ENCODE measurements around the gene KATNAL2.

Gene KATNAL2

GRCh38 chr18:46917108-46917802 lies at the start of gene KATNAL2, which contains the start of gene PIAS2:
KATNAL2 (plus strand) TSS chr18:46917602; CDS start chr18:46946873, 29,271 bp downstream.
PIAS2 (minus strand) TSS chr18:46917507; CDS start chr18:46917345, 162 bp downstream.
- peak; percentile 36 to 37 for DNase-seq (ENCODE audit: low read depth in 2 of 2)

GRCh38 chr18:46868169-46868921 lies 49.1 kb upstream of the KATNAL2 start:
- no peak for DNase-seq (ENCODE audit: low read depth in 2 of 2)

DNA sequence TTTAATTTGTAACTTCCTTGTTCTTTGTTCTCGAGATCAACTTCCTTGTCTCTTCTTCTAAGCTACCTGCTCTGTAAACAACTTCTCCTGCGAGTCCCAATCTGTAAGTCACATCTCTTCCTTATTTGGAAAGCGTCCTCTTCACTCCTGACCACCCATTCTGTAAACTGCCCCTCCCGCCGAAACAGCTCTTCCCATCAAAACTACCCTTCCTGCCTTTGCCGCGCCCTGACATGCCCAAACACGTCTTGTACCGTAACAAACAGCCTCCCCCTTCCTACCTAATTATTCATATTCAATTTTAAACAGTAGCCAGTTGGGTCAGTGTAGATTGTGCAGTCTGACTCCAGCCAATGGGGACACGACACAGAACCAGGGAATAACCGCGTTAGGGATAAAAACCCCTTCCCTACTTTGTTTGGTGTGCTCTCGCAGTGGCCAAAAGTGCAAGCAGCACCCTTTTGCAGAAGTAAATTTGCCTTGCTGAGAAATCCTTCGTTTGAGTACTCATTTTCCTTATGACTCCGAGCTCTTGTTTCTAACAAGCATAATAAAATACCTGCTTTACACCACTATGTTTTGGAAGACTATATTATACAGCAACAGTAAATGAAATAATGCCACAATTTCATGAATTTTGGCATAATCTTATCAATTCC lies 39.9 kb upstream of the KATNAL2 start:
- DNase-seq (ENCODE audit: low read depth in 2 of 2), result no peak

GRCh38 chr18:46883180-46883579 lies 34.2 kb upstream of the KATNAL2 start:
- DNase-seq (ENCODE audit: low read depth in 2 of 2), result no peak

- DNase-seq (ENCODE audit: low read depth in 2 of 2), result no peak
Observed at GRCh38 chr18:46886893-46887292, 30.5 kb upstream of the KATNAL2 start.

- no peak for DNase-seq (ENCODE audit: low read depth in 2 of 2)
Observed at GRCh38 chr18:46888965-46889364, 28.4 kb upstream of the KATNAL2 start.

GRCh38 chr18:46891742-46892214 lies 25.6 kb upstream of the KATNAL2 start:
- no peak for DNase-seq (ENCODE audit: low read depth in 2 of 2)

GRCh38 chr18:46892842-46893241 lies 24.6 kb upstream of the KATNAL2 start:
- DNase-seq (ENCODE audit: low read depth in 2 of 2), result no peak

GRCh38 chr18:46893360-46893759 lies 24.0 kb upstream of the KATNAL2 start:
- DNase-seq (ENCODE audit: low read depth in 2 of 2), result no peak

DNA sequence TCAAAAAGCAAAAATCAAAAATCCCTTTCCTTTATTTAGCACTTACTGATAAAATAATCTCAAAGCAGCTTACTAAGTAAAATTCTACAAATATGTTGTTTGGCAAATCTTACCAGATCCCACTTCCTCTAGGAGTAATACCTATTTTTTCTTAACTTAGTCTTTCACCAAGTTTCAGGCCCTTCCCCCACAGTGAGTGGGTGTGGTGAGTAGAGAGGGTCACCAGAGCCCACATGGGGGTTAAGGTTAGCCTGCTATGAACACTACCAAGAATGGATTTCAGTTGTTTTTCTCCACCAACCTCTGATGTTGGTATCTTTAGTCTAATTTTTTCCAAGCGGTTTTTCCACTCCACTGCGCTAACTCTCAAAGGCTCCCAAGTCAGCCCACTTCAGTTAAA lies 23.3 kb upstream of the KATNAL2 start:
- no peak for DNase-seq (ENCODE audit: low read depth in 2 of 2)

DNA sequence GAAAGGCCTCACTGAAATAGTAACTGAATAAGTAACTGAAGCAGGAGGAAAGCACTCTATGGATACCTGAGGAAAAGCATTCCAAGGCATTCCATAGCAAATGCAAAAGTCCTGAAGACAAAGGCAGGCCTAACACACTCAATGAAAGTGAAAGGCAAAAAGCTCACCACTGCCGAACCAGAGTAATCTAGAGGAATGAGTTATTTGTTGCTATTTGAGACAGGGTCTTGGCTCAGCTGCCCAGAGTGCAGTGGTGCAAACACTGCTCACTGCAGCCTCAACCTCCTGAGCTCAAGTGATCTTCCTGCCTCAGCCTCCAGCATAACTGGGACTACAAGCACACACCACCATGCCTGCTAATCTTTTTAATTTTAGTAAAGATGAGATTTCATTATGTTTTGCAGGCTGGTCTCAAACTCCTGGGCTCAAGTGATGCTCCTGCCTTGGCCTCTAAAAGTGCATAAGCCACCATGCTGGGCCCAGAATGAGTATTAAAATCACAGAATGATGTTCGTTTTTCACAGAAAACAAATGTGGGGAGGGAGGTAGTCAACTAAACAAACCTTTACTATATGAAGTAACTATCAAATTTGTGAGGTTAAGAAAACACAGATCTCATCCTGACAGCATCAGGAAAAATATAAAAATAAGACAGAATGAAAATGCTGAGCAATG lies 18.0 kb upstream of the KATNAL2 start:
- no peak for DNase-seq (ENCODE audit: low read depth in 2 of 2)

- no peak for DNase-seq (ENCODE audit: low read depth in 2 of 2)
Observed at GRCh38 chr18:46903406-46903805, 14.0 kb upstream of the KATNAL2 start.

DNA sequence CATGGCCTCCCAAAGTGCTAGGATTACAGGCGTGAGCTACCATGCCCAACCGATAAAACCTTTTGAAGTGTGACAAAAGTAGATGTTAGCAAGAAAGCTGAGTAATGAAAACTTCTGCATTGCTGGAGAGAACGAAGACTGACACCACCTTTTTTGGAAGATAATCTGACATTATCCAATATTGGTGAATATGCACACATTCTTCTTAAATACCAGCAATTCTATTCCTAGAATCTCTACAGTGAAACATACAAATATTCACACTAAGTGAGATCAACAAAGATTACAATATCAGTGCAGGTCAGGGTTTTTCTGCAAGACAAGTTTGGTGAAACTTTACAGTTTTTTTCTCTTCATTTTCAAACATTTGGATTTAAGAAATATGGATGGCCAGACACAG lies 7.9 kb upstream of the KATNAL2 start:
- no peak for DNase-seq (ENCODE audit: low read depth in 2 of 2)

- no peak for DNase-seq (ENCODE audit: low read depth in 2 of 2)
Observed at GRCh38 chr18:46910856-46911255, 6.5 kb upstream of the KATNAL2 start.

DNA sequence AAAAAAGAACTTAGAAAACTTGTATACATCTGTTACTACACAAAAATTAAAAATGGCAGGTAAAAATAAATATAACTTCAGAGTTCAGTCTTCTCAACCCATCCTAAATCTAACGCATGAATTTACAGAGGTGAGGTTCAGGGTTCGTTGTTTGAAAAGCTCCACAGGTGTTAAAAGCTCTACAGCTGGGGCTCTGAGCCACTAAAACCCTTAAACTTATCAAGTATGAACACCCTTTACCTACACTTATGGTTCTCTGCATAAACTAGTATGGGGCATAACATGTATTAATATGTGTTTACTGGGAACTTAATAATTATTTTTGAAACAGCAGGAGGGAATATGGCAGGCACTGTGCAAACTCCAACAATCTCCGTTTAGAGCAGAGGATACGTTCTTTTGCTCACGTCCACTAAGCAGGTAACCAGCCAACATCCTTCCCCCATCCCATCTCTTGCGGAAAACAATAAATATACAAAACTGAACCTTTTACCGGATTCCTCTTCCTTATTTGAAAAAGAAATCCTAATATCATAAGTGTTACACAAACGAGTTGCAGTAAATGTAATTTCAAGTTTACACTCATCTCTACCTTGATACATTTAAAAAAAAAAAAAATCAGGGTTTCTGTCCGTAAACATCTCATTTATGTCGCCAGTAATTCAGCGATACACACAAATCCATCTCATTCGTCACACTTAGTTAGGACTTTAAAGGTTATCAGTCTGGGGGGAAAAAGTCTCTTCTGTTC lies 1.4 kb upstream of the KATNAL2 start:
- DNase-seq (ENCODE audit: low read depth in 2 of 2), result no peak

GRCh38 chr18:46916551-46917107 lies 773 bp upstream of the KATNAL2 start:
- DNase-seq (ENCODE audit: low read depth in 2 of 2), result no peak

DNA sequence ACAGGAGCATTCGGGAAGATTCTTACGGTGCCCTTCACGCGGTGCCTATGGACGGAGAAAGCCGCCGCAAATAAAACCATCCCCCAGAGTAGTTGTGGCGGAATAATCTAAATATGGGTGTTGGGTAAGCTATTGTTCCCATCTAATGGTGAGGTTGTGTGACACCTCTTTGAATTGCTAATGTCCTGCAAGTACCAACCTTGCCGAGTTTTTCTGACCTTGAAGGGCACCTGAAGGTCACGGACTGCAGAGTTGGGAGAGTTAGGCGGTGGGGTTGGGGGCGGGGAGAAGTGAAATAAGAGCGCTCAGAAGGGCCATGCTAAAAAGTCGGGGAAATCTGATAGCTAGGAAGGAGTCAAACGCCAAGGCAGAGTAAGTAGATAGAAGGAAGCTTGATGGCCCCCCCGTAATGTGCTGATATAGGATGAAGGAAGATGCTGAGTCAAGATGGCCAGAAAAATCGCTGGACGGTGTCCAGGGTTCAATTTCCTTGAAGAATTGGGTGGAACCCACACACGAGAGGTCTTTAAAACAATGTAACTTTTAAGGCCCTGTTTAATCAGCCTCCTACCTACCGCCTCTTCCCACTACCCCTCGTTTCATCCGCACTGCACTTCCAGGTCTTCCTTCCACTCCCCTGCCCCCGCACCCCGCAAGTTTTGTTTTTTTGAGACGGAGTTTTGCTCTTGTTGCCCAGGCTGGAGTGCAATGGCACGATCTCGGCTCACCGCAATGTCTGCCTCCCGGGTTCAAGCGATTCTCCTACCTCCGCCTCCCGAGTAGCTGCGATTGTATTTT lies 600 bp downstream of the KATNAL2 start:
- DNase-seq (ENCODE audit: low read depth in 2 of 2), result peak in 1 of 2 experiments; percentile 7

DNA sequence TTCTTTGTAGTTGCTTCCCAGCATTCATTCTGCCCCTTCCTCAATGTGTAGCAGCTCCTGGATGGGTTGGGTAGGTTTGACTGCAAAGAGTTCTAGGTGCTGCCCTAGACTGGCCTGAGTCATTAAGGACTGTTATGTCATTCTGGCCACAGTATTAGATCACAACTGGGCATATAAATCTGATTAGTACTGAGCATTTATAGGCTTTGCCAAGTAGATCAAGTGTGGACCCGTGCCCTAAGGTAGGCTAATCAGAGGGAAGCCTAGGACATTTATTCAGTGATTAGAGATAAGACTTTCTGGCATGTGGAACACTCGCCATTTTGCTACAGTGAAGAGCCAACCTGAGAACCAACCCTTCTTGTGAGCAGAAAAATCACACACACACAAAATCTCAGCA lies 2.7 kb downstream of the KATNAL2 start:
- DNase-seq (ENCODE audit: low read depth in 2 of 2), result no peak

DNA sequence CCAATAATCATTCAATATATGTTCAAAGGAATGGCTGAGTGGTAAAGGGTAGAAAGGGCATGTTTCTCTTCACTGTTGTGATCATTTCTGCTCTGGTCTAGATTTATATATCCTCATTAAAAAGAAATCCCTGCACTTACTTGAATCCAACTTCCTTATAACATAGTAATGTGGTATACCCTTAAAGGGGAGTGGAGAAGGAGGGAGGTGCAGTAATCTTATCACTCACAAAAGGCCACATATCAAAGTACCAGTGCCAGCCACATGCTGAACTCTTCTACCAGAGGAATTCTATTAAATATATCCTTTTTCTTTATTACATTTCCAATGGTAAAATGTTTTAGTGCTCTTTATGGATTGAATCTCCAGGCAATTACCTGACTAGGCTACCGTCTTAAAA lies 3.3 kb downstream of the KATNAL2 start:
- no peak for DNase-seq (ENCODE audit: low read depth in 2 of 2)

GRCh38 chr18:46939337-46939963 lies 22.0 kb downstream of the KATNAL2 start:
- DNase-seq (ENCODE audit: low read depth in 2 of 2), result peak in 1 of 2 experiments; percentile 10

All from fibroblast of skin of left quadriceps (primary cell).